ENCODE results near the gene SERPINI1. TPM values are rescaled to one million over a fixed set of nuclear protein-coding genes. Genes with fewer than 3 reads are reported as not detected.

The SERPINI1 gene
- polyA plus RNA-seq, 1 donor, result 39.9 TPM

Other genes with a start within 250 kb of the SERPINI1 start
- gene WDR49, start 81.8 kb upstream of the SERPINI1 start, polyA plus RNA-seq (ENCODE audit: insufficient read length), result 2.0 TPM
- 71.5 TPM for gene PDCD10, start 829 bp upstream of the SERPINI1 start, polyA plus RNA-seq (ENCODE audit: insufficient read length)